NCI-H1694 (cell line): ENCODE results near the gene MFSD1.
"Not testable (repeated sequence)": the region's sequence is repeated elsewhere in the genome, so short reads cannot be mapped to it uniquely, and the experiment has no call there.

Experiments used
- DNase-seq: peaks from one replicate; lab custom pipeline; 2025; lab: John Stamatoyannopoulos, UW

Gene MFSD1

GRCh38 chr3:158775426-158776410, 26.1 kb upstream of the MFSD1 start:
- DNase-seq: no peak

- DNase-seq: no peak
Observed at GRCh38 chr3:158776531-158776930, 25.3 kb upstream of the MFSD1 start.

GRCh38 chr3:158777161-158777873, 24.5 kb upstream of the MFSD1 start:
- DNase-seq: no peak

GRCh38 chr3:158780766-158781165, 21.1 kb upstream of the MFSD1 start:
- DNase-seq: no peak

GRCh38 chr3:158781191-158781590, 20.7 kb upstream of the MFSD1 start:
- DNase-seq: no peak

GRCh38 chr3:158781849-158782248, 20.0 kb upstream of the MFSD1 start:
- DNase-seq: no peak

GRCh38 chr3:158782283-158782989, 19.4 kb upstream of the MFSD1 start:
- DNase-seq: no peak

- DNase-seq: no peak
Observed at GRCh38 chr3:158783051-158783450, 18.8 kb upstream of the MFSD1 start.

- no peak for DNase-seq
Observed at GRCh38 chr3:158785972-158786371, 15.9 kb upstream of the MFSD1 start.

- no peak for DNase-seq
Observed at GRCh38 chr3:158788446-158788845, 13.4 kb upstream of the MFSD1 start.

GRCh38 chr3:158789592-158789991, 12.3 kb upstream of the MFSD1 start:
- peak; percentile 58 for DNase-seq

- DNase-seq: peak; percentile 84
Observed at GRCh38 chr3:158790901-158791589, 10.8 kb upstream of the MFSD1 start.

- DNase-seq: not testable (repeated sequence)
Observed at GRCh38 chr3:158791590-158791920, 10.3 kb upstream of the MFSD1 start.

- DNase-seq: no peak
Observed at GRCh38 chr3:158792709-158793108, 9.1 kb upstream of the MFSD1 start.

GRCh38 chr3:158794206-158794605, 7.6 kb upstream of the MFSD1 start:
- DNase-seq: no peak

GRCh38 chr3:158794936-158795518, 6.8 kb upstream of the MFSD1 start:
- peak; percentile 42 for DNase-seq

GRCh38 chr3:158801201-158801600, 653 bp upstream of the MFSD1 start:
- no peak for DNase-seq

GRCh38 chr3:158802409-158803268, 785 bp downstream of the MFSD1 start:
- no peak for DNase-seq

GRCh38 chr3:158804441-158804840, 2.6 kb downstream of the MFSD1 start:
- DNase-seq: no peak

GRCh38 chr3:158808697-158809096, 6.8 kb downstream of the MFSD1 start:
- DNase-seq: no peak

GRCh38 chr3:158809642-158810041, 7.8 kb downstream of the MFSD1 start:
- no peak for DNase-seq
